DMS 273 (cell line): ENCODE results near the gene CCR2.
"Not testable (repeated sequence)": the region's sequence is repeated elsewhere in the genome, so short reads cannot be mapped to it uniquely, and the experiment has no call there.

Source experiments
- DNase-seq: peaks from one replicate; lab custom pipeline; 2025; ENCODE audit not compliant: unreplicated experiment; lab: John Stamatoyannopoulos, UW

The CCR2 gene

GRCh38 chr3:46353647-46354410 is at the start of gene CCR2:
TSS of gene CCR2 (plus strand) at chr3:46354111. CDS start at chr3:46357528, 3,417 bp downstream.
- DNase-seq: no peak

GRCh38 chr3:46304739-46305138 is 49.2 kb upstream of the CCR2 start:
- DNase-seq: no peak

- no peak for DNase-seq
Observed at GRCh38 chr3:46312991-46313390, 40.9 kb upstream of the CCR2 start.

DNA sequence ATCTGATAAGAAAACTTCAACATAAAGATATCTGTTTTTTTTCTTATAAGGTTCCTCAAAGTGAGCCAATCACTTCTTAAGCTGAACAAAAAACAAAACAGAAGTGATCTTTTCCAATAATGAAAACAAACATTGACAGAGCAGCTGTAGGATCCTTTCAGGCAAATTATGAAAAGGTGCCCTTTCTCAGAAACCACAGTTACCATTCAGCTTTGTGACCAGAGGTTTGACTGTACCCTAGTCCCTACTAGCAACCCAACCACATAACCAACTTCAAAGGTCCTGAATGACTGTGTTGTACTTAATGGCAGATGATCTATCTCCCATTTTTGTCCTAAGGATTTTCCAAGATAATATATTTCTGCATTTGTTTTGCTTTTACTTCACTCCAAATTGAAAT is 39.4 kb upstream of the CCR2 start:
- no peak for DNase-seq

- DNase-seq: no peak
Observed at GRCh38 chr3:46316206-46316605, 37.7 kb upstream of the CCR2 start.

DNA sequence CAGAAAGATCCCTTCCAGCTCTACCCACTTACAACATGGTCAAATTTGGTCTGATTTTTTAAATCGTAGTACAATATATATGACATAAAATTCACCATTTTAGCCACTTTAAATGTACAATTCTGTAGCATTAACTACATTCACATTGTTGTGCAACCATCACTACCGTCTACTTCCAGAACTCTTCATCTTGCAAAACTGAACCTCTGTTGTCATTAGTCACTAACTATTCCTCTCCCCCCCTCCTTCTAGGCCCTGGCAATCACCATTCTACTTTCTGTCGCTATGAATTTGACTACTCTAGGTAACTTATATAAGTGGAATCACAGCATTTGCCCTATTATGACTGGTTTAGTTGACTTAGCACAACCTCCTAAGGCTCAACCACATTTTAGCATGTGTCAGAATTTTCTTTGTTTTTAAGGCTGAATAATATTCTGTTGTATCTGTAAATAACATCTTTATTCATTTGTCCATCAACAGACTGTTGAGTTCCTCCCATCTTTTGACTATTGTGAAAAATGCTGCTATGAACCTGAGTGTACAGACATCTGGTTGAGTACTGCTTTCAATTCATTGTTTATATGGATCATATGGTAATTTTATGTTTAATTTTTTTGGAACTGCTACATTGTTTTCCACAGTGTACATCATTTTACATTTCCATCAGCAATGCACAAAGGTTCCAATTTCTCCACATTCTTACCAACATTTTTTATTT is 35.5 kb upstream of the CCR2 start:
- DNase-seq: no peak

GRCh38 chr3:46321461-46322104 is 32.3 kb upstream of the CCR2 start:
- no peak for DNase-seq

- no peak for DNase-seq
Observed at GRCh38 chr3:46324036-46324435, 29.9 kb upstream of the CCR2 start.

DNA sequence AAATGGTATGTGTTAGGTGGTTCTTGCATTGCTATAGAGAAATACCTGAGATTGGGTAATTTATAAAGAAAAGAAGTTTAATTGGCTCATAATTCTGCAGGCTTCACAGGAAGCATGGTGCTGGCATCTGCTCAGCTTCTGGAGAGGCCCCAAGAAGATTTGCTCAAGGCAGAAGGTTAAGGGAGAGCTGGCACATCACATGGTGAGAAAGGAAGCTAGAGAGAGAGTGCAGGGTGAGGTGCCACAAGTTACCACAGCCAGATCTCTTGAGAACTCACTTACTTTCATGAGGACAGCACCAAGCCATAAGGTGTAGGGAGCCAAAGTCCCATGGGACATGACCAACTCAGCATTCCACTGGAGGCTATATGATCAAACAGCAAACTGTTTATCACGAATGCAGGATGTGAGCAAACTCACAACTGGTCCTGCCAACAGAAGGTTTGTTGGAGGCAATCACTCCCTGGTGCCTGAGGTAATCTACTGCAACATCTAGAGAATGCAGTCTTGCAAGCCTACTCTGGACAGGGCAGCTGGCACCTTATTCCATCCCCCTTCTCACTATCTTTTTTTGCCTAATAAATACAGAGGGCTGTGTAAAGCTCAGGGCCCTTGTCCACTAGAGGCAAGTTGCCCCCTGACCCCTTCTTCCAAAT is 28.1 kb upstream of the CCR2 start:
- DNase-seq: no peak

DNA sequence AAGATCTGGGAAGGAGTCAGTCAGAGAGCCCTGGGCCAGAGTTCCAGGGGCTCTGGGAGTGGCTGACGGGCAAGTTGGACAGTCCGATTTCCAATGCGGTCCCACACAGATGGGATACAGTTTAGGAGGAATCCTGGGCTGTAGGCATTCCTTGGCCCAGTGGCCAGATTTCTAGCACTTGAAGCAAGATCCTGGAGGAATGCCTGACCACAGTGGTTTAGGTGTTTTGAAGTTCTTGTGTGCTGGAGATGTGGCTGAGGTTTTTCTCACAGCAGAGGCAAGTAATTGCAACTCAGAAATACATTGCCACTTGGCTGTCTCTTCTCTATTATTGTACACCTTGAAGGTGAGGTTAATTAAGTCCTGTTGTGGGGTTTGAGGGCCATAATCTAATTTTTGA is 23.2 kb upstream of the CCR2 start:
- DNase-seq: not testable (repeated sequence)

DNA sequence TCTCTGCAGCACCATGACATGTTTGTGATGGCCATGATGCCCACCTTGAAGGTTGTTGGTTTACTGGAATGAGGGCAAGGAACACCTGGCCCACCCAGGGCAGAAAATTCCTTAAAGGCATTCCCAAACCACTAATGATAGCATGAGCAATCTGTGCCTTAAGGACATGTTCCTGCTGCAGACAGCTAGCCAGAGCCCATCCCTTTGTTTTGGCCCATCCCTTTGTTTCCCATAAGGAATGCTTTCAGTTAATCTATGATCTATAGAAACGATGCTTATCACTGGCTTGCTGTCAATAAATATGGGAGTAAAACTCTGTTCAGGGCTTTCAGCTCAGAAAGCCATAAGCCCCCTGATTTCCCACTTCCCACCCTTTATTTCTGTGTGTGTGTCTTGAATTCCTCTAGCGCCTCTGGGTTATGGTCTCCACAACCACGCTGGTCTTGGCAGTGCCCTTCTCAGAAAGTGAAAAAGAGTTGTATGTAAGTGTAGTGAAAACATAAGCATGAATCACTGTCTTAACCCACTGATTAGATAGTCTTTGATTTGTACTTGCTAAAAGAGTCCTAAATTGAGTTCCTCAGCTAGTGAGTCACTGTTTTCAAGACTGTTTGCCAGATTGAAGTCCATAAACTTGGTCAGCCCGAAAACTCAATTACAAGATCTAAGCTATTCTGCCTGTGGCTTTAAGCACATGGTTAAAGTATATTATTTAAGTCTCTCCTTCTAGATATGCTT is 19.0 kb upstream of the CCR2 start:
- no peak for DNase-seq

DNA sequence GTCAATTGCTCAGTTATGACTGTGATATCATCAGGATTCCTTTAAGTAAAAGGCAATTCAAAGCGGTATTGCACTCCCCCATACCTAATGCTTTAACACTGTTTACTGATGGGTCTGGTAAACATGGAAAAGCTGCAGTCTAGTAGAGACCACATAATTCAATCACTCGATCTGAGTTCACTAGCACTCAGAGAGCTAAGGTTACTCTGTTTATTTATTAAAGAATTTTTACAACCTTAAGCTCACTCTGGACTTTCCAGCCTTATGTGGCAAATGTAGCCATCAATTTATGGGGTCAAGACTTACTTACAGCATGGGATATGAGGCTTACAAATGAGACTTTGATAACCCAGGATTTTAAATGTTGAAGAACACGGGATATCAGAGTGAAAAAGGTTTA is 18.4 kb upstream of the CCR2 start:
- DNase-seq: no peak

DNA sequence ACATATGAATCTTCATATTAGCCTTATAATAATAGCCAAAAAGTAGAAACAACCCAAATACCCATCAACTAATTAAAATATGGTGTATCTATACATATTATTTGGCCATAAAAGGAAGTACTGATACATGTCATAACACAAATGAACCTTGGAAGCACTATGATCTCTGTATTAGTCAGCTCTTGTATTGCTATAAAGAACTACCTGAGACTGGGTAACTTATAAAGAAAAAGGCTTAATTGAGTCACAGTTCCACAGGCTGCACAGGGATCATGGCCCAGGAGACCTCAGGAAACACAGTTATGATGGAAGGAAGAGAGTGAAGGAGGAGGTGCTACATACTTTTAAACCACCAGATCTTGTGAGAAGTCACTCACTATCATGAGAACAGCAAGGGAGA is 16.0 kb upstream of the CCR2 start:
- no peak for DNase-seq

DNA sequence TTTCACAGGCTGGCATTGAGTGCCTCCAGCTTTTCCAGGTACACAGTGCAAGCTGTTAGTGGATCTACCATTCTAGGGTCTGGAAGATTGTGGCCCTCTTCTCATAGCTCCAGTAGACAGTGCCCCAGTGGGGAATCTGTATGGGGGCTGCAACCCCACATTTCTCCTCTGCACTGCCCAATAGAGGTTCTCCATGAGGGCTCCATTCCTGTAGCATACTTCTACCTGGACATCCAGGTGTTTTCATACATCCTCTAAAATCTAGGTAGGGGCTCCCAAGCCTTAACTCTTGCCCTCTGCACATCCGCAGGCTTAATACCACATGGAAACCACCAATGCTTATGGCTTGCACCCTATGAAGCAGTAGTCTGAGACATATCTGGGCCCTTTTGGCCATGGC is 15.1 kb upstream of the CCR2 start:
- DNase-seq: no peak

GRCh38 chr3:46344476-46344875 is 9.4 kb upstream of the CCR2 start:
- DNase-seq: no peak

GRCh38 chr3:46348823-46349482 is 5.0 kb upstream of the CCR2 start:
- DNase-seq: no peak

- DNase-seq: no peak
Observed at GRCh38 chr3:46349484-46350261, 4.2 kb upstream of the CCR2 start.

DNA sequence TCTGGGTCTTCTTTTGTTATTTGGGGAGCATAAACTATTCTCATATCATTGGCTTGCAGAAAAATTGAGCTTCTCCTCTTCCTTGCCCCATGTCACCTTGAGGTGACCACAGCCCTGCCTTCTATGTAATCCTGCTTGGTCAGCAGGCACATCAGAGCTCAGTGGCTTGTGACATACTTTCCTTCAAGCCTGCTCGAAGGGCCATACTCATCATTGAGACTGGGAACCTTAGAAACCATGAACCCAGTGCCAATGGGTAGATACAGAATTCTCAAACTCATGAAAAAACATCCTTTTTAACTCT is 3.7 kb upstream of the CCR2 start:
- no peak for DNase-seq

GRCh38 chr3:46351646-46352045 is 2.3 kb upstream of the CCR2 start:
- no peak for DNase-seq

DNA sequence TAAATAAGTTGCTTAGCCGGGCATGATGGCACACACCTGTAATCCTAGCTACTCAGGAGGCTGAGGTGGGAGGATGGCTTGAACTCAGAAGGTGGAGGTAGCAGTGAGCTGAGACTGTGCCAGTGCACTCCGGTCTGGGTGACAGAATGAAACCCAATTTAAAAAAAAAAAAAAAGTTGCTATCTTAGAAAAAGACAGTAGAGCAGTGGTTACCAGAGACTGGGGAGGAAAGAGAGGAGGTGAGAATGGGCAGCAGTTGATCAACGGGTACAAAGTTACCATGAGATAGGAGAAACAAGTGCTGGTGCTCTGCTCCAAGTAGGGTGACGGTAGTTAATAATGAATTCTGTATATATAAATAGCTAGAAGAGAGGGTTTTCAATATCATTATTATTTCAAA is 821 bp upstream of the CCR2 start:
- DNase-seq: no peak
